ENCODE data around the gene LURAP1L.

LURAP1L gene

DNA sequence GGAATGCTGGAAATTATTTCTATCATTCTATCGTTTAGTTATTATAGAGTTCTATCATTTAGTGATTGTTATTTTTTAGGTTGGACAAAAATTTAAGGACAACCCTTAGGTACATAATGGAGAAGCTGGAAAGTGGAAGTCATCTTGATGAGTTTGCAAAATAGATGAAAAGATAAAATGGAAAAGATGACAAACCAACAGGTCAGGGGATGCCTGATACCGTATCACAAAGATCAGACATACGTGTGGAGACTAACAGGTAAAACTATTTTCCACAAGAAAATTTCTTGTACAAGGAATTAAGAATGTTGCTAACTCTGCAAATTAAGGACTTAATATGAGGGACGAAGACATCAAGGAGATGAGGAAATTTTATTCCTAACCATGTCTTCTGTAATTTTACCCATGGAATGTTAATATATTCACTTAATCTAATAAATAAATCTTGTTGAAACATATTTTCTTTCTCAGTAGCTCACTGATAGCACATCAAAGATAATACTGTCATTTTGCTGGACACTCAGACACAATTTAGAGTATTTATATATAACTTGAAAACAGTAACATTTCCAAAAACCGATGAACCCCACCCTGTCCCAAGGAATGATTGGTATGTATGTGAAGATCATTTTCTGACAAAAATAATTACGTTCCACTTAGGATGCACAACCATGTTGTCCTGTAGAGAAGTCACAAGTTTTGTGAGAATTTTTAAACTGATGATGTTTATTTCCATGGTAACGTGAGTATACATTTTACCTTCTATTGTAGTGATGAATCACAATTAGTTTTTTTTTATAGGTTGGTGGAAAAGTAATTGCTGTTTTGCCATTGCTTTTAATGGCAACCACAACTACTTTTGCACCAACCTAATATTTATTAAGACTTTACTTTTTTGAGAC lies 2.6 kb downstream of the LURAP1L start:
- DNase-seq: no peak

- DNase-seq: no peak
Measured at GRCh38 chr9:12778389-12778788, 3.6 kb downstream of the LURAP1L start.

GRCh38 chr9:12781226-12781733 lies 6.5 kb downstream of the LURAP1L start:
- no peak for DNase-seq

DNA sequence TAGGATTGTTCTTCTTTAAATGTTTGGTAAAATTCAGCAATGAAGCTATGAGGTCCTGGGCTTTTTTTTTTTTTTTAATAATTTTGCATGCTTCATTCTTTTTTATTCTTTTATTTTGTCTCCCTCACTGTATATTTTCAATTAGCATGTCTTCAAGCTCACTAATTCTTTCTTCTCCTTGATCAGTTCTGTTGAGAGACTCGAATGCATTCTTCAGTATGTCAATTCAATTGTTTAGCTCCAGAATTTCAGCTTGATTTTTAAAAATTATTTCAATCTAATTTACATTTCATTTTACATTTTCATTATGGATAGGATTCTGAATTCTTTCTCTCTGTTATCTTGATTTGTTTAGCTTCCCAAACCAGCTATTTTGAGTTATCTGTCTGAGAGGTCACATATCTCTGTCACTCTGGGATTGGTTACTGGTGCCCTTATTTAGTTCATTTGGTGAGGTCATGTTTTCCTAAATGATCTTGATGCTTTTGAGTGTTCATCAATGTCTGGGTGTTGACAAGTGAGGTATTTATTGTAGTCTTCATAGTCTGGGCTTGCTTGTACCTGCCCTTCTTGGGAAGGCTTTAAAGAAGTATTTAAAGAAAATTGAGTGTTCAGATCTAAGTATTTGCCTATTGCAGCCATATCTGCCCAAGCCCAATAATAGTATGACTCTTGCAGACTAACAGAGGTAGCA lies 9.1 kb downstream of the LURAP1L start:
- DNase-seq: no peak

- DNase-seq: no peak
Measured at GRCh38 chr9:12784461-12785259, 9.8 kb downstream of the LURAP1L start.

DNA sequence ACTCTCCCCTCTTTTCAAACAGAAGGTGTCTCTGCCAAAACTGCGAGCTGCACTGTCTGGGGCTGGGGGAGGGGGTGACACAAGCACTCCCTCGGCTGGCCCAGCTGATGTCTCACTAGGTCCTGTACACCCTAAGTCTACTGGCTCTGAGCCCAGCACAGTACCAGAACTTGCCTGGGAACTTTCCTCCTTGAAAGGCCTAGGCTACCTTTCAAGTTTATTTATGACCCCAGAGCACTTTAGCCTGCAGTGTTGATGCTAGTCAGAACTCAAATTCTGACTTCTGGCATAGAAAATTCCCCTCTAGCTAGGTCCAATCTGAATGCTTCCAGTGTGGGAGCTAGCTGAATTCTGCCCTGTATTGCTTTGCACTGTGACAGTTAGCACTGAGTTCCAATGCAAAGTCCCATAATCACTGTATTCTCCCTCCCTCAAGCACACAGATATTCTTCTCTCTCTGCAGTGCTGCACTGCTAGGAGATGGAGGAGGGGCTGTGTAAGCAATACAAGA lies 10.5 kb downstream of the LURAP1L start:
- no peak for DNase-seq

DNA sequence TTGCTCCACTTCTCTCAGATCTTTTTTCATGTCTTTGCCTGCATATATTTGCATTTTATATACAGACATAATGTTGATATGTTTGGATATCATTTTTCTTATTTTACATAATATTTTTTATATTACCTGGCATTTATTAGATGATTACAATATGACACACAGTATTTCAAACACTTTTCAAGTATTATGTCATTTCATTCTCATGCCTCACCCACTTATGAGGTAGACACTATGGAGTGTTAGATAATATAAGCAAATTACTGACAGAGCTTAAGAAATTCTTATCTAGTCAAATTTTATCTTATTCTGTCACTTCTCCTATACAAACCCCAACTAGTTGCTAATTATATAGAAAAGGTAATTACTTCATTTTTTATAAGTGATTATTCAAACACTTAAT lies 11.1 kb downstream of the LURAP1L start:
- no peak for DNase-seq

GRCh38 chr9:12790001-12790400 lies 15.2 kb downstream of the LURAP1L start:
- no peak for DNase-seq

DNA sequence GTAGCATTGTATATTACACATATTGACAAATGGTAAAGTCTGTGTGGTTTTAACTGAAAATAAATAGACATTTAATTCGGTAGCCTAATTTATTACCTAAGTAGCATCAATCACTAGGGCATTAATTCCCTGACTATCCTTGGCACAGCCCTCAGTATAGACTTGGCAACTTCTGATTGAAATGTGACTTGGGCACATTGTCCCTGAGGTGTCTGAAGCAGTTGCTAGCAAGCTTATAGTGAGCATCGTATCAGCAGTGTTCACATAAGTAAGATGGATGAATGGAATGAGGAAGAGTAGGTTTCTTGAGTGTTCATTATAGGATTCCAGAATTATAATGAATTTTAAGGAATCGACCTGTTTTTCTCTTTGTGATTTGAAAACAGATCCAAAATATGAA lies 16.1 kb downstream of the LURAP1L start:
- DNase-seq: no peak

DNA sequence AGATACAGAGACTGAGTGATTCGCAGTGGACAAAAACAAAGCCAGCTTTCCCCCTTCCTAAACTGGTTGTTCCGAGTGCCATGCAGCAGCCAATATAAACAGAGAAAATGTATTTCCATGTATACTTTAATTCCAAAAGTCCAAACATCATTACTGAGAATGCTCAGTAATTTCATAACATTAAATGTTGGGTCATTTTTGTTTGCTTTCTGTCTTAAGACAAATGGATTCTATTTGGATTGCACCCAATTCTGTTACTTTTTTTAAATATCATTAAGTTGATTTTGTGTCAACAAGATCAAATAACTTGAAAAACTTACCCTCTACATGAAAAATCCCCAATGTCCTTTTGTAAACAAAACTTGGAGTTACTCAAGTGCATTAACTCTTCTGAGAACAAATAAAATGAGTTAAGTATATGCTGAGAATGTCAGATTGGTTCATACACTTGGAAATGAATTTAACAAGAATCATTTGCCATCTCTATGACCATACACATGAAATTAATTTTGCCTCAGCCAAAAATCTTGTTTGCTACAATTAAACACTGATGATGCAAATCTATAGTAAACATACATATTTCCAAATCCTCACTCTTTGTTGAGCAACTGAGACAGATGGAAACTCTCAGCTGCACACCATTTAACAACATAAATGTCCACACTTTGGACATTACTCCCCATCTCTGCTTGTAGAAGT lies 19.4 kb downstream of the LURAP1L start:
- DNase-seq: no peak

DNA sequence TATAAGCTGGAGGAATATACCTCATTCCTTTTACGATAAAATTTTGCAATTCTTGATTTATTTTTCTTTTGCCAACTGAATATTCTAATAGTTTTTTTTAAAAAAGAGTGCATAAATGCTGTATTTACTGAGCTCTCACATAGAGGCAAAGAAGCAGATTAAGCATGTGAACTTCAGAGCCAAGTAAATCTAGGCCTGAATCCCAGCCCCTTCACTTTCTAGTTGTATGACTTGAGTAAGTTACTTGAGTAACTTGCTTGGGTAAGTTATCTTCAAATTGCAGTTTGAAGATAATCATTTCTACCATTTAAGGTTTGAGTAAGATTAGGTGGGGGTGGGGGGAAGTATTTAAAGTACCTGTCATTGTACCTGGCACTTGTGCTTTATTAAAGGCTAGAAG lies 21.8 kb downstream of the LURAP1L start:
- no peak for DNase-seq

DNA sequence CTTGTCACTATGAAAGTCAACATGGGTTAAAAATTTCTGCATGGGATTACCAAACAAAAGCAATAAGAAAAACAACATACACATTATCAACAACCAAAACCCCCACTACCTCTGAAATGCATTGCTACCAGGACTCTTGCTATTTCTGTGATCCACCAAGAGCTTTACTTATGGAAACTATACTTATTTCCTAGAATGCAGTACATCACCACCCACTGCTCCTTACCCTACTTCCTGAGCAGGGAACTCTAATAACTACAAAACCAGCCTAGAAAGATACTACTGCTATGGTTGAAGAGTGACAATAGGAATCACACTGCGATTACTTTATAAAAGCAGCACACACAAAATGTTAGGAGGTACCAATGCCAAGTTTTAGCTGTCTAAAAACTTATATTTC lies 22.2 kb downstream of the LURAP1L start:
- no peak for DNase-seq

DNA sequence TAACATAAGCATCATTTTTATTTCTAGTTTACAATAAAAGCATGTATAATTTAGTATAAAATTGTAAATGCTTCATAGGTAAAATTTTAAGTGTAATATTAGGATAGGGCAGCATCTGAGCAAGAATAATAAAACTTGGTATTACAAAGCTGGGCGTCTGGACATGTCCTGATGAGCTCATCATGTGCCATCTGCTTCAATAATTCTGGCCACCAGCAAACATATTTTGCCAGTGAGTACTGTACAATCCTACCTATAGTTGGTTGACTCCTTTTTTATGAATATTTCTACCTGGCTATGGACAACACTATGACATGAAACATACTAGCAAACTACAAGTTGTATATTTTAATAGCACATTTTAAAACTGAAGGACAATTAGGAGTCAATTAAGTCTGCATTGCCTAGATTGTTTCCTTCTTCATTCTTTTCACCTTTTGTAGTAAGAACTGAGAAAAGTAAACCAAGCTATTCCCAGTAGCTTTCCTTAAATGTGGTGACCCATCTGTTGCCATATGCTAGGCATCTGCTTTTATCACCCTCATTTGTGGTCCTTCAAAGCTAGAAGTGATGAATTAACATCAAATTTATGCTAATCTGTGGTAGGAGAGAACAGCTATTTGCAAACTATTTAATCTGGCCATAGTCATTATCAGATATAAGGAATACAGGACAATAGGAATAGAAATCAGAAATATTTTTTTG lies 23.4 kb downstream of the LURAP1L start:
- no peak for DNase-seq

GRCh38 chr9:12801187-12801586 lies 26.4 kb downstream of the LURAP1L start:
- DNase-seq: no peak

DNA sequence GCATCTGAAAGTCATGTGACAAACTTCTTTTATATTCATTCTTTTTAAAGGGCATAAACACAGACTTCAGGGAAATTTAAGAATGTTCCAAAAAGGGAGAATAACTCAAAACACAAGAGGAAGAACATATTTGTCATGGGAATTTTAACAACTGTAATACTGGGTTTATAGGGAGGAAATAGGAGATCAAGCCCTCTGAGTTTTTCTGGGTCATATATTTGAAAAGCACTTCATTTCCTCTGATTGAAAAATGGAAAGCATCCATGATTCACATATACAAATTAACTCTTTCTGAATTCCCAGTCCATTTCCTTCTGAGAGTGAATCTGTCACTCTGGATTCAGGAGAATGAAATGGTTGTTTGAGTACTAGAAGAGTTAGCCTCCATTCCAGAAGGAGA lies 26.8 kb downstream of the LURAP1L start:
- DNase-seq: no peak

GRCh38 chr9:12802093-12802492 lies 27.3 kb downstream of the LURAP1L start:
- DNase-seq: no peak

DNA sequence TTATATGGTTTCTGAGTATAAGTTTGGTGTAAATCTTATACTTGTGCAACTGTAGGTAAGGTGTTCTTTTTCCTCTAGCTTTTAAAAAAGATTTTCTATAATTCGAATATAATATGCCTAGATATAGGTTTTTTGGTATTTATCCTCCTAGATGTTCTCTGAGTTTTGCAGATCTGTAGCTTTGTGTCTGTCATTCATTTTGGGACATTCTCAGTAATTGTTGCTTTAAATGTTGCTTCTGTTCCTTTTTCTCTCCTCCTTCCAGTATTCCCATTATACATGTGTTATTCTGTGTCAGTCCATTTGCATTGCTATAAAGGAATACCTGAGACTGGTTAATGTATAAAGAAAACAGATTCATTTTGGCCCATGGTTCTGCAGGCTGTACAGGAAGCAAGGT lies 33.7 kb downstream of the LURAP1L start:
- no peak for DNase-seq

GRCh38 chr9:12809720-12810119 lies 34.9 kb downstream of the LURAP1L start:
- DNase-seq: no peak

- no peak for DNase-seq
Measured at GRCh38 chr9:12811935-12812334, 37.1 kb downstream of the LURAP1L start.

- no peak for DNase-seq
Measured at GRCh38 chr9:12812710-12813109, 37.9 kb downstream of the LURAP1L start.

DNA sequence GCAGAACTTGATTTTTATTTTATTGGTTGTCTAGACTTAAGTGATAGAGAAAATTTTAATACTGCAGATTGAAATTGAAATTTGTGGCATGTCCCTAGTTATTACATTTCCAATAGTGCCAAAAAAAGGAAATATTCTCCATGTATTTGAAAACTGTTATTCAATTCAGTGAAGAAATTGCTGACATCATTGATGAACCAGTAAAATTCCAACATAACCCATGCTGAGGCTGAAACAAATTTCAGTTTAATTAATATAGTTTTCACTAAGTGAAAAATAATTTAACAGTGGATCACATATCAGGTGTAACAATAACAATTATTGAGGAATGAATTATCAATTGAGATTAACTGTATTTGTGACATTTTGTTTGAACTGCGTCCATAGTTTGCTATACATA lies 38.7 kb downstream of the LURAP1L start:
- DNase-seq: no peak
